GM04503 (cell line): ENCODE measurements around the gene DLGAP3.

Source experiments
- DNase-seq: peaks from one replicate; pipeline ENCODE4 v3.0.0-alpha.2; 2012; ENCODE audit warnings: low read depth

Gene DLGAP3

DNA sequence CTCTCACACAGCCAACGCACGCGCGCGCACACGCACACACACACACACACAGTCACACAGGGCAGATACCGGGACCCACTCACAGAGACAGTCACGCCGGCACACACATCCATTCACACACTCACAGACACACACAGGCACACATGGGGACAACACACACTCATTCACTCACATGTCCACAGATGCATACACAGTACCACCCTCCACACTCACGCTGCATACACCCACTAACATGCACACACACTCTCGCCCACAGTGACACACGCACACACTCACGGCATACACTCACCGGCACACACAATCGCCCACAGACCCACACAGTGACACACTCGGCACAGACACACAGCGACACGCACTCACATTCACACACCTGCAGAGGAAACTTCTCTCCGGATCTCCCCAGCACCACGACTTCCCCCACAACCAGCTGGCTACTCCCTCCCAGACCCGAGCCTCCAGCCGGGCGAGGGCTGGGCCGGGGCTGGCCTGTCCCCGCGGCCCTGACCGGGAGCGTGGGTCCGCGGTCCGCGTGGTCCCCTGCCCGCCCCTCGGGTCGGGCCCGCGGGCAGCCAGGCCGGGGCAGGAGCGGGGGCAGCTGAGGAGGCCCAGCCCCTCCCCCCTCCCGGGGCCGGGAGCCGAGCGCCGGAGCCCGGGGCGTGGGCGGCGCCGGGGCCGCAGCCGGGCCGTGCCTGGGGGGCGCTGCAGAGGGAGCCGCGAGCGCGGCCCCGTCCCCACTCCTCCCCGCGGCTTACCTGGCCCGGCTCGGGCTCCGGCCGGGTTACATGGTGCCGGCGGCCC is 552 bp downstream of the DLGAP3 start:
- no peak for DNase-seq

DNA sequence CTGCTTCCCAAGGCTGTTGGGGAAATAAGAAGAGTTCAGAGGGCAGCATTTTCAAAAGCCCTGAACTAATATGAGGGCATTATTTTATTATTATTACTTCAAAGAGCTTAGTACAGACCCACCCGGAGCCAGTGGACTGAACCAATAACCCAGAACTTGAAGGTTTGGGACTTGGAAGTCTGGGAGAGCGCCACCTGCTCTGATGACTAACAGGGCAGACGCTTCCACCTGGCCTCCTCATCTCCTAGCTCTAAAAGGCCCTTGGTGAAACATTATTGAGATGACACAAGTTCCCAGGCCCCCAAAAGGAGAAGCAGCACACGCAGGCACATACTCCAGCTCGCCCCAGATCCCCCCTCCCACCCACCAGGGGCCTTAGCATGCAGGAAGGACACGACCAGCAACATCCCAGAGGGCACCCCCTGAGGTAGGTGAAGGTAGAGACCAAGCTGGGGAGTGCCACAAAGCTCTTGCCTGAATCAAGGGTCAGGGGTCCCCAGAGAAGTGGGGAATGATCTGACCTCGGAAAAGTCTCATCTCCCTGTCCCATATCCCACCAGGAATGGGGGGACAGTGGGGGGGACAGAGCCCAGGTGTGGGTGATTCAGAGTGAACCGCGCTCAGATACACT is 1.3 kb downstream of the DLGAP3 start:
- DNase-seq = no peak

DNA sequence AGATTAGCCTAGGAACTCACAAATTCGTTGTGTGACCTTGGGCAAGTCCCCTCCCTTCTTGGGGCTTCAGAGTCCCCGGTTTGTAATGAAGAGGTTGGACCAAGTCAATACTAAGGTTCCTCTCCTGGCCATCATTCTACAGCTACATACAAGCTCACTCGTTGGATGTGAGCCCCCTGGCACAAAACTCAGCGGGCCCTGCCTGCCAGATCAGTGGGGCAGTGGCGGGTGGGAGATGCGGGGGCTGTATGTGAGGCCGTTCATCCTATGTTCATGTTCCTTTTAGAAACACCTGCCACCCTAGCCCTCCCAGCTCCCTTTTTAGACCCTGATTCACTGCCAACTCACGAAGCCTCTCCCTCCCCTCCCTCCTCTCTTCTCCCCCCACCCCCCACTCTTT is 2.1 kb downstream of the DLGAP3 start:
- DNase-seq = no peak

DNA sequence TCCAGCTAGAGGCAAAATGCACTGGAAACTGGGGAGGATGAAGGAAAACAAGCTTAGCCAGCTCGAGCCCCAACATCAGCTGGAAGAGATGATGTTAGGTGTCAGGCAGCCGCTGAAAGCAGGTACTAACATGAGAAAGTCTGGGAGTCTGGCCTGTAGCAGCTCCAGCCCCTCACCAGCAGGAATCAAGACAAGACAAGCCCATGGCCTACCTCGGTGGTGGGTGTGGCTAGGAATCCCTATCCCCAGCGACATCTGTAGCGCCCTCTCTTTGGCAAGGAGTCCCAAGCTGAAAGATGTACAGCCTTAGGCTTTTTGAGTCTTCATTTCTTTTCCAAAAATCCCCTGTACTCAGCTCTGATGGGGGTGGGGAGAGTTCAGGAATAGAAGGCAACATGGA is 2.6 kb downstream of the DLGAP3 start:
- DNase-seq = no peak

DNA sequence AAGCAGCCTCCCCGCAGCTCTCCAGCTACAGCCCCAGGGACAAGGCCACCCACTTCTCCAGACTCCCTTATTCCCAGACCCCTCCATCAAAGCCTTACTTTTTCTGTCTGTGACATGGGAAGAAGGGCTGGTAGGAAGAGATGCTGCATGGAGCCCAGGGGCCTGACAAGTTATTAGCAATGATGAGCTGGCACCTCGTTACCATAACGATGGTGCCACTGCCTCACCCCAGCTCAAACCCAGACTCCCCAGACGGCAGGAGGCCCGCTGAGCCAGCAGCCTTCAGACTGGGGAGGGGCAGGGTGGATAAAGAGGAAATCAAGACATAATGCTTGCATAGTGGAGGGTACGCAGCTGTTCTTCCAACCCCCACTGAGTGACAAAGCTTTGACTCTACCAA is 3.3 kb downstream of the DLGAP3 start:
- no peak for DNase-seq

DNA sequence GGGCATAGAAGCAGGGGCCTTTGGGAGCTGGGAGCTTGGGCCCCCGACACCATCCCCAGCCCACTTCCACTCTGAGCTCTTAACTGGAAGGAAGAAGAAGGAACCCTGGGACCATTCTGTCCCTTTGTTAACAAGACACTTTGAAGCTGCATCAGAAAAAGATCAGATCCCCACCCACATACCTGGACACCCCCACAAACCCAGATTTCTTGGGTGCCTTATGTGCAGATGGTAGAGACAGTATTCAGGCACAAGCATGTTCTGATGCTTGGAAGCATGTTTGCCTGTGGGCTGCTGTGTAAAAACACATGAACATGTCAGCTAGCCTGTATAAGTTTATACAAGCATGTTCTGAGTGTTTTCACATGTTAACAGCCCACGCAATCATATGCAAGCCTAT is 3.7 kb downstream of the DLGAP3 start:
- no peak for DNase-seq

DNA sequence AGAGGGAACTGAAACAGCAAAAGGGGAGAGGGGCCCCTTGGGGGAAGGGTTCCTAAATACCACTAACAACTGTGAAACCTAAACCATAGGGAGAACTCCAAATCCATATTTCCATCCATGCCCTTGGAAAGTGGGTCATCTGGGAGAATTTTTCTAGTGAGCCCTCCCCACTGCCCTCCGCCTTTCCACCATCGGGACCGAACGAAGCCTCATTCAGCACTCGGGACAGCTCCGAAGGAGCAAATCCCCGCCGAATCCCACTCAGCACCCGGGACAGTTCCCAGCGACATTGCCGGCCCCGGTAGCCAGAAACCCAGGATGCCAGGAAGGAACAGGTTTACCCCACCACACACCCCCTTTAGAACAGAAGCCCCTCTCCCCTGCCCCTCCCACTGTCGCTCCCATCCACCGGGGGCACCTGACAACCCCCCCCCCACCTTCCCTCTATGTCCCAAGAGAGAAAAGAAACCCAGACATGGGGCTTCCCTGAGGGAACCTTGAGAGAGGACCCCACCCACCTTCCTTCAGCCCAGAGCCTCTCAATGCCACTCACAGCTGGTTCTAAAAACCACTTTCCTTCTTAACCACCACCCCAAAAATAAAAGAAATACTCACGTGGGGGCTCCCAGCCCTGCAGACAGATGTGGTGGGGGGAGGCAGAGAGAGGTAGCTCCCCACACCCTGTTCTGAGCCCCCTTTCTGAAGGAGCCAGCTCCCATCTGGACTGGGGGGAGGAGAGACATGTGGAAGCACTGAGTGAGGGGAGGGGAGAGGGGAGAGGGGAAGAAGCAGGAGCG is 4.5 kb downstream of the DLGAP3 start:
- no peak for DNase-seq

DNA sequence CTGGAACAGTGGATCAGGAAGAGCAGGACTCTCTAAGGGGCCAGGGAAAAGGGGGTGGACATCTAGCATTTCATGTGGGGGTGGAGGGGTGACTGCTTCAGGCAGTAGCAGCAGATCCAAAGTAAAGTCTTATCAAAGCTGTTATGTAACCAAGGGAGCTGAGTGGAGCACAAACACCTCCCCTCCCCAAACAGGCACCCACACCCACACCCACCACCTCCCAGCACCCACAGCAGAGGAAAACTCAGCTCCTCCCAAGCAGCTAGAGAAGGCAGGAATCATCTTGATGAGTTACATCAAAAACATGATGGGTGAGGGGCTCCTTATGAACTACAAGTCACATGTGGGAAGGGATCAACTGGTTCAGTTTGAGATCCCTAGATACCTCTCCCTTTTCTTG is 6.0 kb downstream of the DLGAP3 start:
- no peak for DNase-seq

DNA sequence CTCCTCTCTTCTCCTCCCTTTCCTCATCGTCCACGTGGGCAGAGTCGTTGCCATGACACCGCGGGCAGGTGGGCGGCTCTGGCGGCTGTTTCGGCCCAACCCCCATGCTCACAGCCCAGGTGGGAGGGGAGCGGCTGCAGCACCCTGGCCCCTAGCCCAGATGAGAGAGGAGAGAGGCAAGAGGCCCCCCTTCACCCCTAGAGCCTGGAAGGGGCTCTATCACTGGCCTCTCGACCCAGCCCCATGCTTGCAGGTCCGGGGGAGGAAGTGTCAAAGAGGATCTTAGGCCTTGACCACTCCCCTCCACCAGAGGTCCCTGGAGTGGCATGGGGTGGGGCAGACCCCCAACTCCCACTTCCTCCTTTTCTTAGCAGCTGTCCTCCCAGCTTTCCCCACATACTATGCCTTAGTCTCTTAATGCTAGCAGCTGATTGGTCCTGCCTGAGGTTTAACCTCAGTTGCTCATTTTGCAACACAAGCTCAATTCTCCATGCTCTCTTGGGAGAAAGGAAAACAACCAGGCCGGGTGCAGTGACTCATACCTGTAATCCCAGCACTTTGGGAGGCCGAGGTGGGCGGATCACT is 10.4 kb downstream of the DLGAP3 start:
- no peak for DNase-seq

DNA sequence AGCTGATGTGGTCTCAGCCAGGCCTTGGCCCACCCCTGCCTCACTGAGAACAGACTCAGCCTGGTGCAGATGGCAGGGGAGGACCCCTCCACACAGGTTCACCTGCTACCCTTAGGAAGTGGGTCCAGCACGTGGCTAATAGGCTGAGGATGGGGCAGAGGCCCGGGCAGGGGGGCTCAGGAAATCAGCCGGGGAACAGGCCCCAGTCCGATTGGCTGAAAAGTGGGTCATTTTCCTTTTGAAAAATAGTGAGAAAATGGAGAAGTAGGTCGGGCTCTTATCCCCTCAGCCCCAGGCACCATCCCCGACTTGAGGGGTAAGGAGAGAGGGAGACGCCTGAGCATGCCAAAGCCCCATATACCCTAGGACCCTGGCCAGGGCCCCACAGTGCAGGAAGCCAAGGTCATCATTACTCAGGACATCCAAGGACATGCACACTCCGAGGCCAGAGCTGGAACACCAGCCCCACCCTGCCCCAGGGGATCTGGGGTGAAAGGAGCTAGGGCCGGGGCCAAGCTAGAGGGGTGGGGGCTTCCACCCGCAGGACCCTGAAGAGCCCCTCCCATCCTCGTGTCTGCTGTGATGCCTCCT is 11.0 kb downstream of the DLGAP3 start:
- DNase-seq = no peak

DNA sequence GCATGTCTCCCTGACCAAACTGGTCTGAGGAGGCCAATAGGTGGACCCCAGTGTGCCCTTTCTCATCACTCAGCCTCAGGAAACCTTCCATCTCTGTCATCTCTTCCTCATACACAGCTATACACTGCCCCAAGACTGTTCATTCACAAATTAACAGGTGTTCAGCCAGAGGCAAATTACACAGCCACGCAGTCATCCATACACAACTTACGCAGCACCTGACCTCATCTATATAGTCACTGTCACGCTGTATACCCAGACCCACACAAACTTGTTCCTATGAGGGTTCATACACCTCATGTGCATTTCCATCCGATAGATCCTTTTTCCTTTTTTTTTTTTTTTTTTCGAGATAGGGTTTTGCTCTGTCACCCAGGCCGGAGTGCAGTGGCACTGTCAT is 12.4 kb downstream of the DLGAP3 start:
- no peak for DNase-seq

DNA sequence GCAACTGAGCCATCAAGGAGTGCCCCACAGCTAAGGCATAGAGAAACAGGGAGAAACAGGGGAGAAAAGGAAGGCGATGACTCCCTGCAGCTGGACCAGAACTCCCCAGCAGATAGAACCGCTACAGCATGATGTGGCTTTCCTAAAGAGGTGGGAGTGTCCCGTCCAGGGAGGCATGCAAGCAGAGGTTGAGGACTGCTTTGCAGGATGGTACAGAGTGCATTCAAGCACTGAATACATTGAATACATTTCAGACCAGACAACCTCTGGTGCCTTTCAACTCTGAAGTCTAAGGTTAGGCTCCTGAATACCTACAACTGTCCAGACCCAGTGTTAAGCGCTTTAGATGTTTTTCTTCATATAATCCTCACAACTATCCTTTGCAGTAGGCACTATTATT is 13.3 kb downstream of the DLGAP3 start:
- DNase-seq = no peak

DNA sequence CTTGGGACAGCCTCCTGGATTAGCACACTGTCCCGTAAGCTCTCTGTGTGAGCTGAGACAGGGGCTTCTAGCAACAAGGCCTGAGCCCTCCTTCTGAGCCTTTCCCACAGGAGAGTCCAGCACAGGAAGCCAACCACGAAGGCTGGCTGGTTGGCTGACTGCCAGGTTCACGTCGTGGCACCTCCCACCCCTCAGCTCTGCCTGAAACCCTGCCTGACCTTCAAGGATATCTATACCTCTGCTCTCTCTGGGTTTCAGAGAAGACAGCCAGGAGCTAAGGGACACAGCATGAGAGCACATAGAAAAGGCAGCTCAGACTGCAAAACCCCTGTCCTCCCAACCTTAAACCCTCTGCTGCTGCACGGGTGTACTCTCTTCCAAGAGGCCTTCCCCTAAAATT is 13.9 kb downstream of the DLGAP3 start:
- no peak for DNase-seq

DNA sequence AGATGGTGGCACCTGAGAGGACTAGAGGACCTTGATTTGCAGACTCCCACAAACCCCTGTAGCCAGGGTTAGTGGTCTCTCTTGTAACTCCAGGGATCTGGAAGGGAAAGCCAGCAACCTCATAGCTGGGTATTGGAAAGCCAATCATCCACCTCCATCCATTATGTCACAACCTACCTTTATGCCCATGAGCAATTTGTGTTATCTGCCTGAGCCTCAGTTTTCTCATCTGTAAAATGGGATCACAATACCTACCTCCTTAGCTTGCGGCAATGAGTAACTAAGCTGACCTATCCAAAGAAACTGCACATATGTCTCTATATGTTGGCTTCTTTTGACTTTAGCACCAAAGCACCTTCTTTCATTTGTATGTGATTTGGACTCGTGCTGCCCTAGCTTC is 14.5 kb downstream of the DLGAP3 start:
- no peak for DNase-seq

DNA sequence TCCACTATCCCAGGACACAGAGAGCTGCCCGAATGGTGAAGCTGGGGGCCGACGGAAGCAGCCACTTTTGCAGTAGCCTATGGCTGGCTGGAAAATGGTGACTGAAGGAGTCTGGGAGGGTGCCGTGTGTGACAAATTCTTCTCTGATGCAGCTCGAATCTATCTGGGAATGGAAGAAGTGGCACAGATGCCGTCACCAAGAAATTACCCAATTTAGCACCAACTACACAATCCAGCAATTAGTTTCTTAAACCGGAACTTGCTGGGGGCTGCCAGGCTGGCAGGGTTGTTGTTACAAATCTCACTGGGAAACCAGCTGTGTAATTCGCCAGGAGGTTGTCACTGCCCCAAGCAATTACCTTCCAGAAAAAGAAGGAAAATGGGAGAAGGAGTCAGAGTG is 18.0 kb downstream of the DLGAP3 start:
- DNase-seq = no peak

DNA sequence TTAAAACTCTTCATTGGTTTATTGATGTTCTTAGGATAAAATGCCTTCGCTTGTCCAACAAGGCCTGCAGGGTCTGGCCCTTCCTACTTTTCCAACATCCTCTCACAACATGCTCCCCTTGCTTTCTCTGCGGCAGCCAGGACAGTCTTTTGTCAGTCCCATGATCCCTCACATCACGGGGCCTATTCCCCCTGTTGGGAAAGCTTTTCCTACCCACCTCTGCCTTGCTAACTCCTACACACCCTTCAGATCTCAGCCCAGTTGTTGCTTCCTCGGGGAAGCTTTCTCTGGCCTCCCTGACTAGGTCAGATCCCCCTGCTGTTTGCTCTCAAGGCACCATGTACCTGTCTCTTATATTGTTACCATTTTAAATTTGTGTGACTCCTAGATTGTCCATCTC is 19.0 kb downstream of the DLGAP3 start:
- no peak for DNase-seq

DNA sequence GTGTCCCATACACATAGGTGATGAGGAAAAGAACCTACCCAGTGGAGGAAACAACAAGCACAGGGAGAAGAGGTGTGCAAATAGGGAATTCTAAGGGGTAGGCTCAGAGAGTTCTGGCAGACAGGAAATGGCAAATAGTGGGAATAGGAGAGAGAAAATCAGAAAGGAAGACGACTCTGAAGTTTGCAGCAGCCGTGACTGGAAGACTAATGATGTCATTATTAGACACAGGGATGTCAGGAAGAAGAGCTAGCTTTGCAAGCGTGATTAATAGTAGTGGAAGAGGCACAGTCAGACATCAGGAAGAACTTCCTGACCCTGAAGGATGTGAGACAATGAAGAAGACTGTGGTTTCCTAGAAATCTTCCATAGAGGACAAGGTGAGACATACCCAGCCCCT is 21.1 kb downstream of the DLGAP3 start:
- DNase-seq = no peak

DNA sequence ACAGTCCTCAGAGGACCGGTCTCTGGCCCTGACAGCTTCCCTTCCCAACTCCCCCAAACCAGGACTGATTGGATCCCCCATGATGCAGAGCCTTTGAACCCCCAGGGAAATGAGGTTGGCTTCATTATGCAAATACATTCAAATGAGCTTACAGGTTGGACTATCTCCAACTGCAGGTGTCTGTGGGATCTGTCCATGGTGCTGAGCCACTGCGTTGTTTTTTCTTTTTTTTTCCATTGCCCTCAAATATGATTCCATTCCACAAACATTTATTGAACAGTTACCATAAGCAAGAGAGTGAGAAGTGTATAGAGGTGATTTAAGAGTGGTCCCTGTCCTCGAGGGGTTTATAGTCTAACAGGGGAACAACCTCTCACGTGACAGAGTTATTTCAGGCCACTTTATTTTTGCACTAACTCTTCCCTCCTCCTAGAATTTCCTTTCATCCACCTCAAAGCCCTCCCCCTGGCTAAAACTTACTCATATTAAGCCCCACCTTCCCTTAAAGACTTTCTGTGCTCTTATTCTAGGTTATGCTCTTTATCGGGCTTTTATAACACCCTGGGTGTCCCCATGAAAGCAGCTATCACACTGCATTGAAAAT is 21.9 kb downstream of the DLGAP3 start:
- DNase-seq = no peak

DNA sequence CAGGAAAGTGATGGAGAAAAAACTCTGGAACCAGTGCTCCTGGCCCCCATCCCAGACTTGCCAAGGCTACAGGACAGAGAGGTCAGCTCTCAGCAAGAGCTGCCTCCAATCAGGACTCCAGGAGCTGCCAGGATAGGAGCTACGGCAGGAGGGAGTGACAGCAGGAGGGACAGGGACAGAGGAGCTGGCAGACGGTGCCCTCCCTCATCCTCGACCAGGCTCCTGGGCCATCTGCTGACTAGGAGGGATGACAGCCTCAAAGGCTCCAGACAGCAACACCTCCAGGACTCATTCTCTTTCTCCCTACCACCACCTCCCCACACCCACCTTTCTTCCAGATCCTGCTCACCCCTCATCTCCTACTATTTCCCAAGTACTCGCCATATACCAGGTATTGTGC is 22.7 kb downstream of the DLGAP3 start:
- DNase-seq = no peak

DNA sequence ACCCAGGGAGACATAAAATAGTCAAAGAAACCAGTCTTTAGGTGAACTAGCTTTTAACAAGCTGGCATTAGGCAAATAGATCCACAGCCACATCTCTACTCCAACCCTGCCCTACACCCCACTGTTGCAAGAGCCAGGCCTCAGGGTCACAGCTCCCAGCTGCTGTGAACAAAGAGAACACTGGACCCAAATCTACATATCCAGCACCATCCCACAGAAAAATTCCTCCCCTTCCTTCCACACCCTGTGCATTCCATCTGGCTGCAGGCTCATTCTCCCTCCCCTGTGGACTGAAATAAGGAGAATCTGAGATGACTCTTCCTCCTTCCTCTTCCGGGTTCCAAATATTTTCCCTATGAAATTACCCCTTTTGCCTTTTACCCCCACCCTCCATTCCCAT is 23.2 kb downstream of the DLGAP3 start:
- no peak for DNase-seq

DNA sequence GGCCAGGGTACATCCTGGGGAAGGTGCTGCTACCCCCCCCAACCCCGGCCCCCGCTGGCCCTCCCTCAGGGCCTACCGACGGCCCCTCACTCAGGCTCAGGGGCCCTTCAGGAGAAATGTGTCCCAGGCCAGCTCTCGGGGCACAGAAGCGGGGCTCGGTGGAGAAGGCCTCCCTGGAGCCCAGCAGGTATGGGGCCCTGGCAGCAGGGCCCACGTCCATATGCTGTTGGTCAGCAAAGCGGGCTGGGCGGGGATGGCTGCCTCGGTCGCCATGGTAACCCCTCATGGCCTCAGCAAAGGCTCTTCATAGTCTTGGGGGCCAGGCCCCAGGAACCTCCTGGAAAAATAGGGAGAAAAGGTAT is 24.4 kb downstream of the DLGAP3 start:
- no peak for DNase-seq
